ENCODE data around the gene TRIM4.
"Not testable (repeated sequence)": the region's sequence is repeated elsewhere in the genome, so short reads cannot be mapped to it uniquely, and the experiment has no call there.

The TRIM4 gene, protein sequence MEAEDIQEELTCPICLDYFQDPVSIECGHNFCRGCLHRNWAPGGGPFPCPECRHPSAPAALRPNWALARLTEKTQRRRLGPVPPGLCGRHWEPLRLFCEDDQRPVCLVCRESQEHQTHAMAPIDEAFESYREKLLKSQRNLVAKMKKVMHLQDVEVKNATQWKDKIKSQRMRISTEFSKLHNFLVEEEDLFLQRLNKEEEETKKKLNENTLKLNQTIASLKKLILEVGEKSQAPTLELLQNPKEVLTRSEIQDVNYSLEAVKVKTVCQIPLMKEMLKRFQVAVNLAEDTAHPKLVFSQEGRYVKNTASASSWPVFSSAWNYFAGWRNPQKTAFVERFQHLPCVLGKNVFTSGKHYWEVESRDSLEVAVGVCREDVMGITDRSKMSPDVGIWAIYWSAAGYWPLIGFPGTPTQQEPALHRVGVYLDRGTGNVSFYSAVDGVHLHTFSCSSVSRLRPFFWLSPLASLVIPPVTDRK

DNA sequence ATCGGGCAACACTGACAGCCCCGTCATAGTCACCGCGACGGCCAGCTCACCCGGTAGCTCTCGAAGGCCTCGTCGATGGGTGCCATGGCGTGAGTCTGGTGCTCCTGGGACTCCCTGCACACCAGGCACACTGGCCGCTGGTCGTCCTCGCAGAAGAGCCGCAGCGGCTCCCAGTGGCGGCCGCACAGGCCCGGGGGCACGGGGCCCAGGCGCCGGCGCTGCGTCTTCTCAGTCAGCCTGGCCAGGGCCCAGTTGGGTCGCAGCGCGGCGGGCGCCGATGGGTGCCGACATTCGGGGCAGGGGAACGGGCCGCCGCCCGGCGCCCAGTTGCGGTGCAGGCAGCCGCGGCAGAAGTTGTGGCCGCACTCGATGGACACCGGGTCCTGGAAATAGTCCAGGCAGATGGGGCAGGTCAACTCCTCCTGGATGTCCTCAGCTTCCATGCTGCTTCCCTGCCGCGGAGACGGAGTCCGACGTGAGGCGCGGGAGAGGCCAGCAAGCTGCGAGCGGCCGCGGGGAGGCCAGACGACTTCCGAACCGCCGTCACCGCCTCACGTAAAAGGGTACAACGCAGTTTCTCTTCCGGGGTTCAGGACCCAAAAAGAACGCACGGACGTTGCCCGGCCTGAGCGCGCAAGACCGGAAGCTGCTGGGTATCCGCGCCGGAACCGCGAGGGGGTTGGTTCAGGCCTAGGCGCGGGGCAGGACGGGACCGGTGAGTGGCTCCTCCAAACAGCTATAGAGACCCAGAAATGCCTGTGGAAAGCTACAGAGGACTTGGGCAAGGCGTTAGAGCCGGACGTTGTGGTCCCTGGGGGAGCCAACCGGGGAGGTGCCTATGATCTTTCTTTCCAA, at the start of gene TRIM4:
Gene TRIM4 (minus strand): TSS at position 572 of the 855 bp plus-strand sequence. CDS start 129 bp downstream, at position 443.
- peak; percentile 92 to 93 for DNase-seq

DNA sequence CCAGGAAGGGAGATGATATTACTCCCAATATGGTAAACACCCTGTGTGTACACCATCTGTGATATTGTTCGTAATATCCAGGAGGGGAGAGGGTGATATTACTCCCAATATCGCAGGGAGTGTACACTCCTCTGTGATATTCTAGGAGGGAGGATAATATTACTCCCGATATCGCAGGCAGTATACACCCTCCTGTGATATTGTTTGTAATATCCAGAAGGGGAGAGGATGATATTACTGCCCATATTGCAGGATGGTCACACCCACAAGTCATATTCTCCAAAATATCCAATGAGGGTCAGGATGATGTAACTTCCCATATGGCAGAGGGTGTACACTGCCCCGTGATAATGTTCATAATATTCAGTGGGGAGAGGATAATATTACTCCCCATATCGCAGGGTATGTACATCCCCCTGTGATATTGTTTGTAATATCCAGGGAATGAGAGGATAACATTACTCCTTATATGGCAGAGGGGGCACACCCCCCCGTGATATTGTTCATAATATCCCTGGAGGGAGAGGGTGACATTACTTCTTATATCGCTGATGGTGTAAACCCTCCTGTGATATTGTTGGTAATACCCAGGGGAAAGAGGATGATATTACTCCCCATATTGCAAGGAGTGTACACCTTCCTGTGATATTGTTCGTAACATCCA, 39.4 kb upstream of the TRIM4 start:
- no peak for DNase-seq
- TF ChIP-seq GATA1 (IDR thresholded peaks at IDR 0.05; ENCODE audit: low read depth, low read length): no peak
- TF ChIP-seq POLR2A (IDR thresholded peaks at IDR 0.05; ENCODE audit: low read length): no peak

More for the DNA sequence above, at the start of gene TRIM4:
- TF ChIP-seq GATA1 (IDR thresholded peaks at IDR 0.05; ENCODE audit: low read depth, low read length) (no peak), POLR2A (IDR thresholded peaks at IDR 0.05; ENCODE audit: low read length) (peak; percentile 96)

GRCh38 chr7:99955247-99955646, 35.9 kb upstream of the TRIM4 start:
- TF ChIP-seq GATA1 (IDR thresholded peaks at IDR 0.05; ENCODE audit: low read depth, low read length) (no peak), POLR2A (IDR thresholded peaks at IDR 0.05; ENCODE audit: low read length) (no peak)
- no peak for DNase-seq

DNA sequence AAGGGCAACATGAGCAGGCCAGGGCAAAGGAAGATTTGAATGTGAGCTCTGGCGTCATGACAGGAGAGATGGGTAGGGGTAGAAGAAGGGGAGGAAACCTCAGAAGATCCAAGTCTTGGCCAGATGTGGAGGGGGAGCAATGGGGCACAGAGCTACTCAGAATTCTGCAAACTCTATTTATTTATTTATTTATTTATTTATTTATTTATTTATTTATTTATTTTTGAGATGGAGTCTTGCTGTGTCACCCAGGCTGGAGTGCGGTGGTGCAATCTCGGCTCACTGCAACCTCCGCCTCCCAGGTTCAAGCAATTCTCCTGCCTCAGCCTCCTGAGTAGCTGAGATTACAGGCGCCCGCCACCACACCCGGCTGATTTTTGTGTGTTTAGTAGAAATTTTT, 35.3 kb upstream of the TRIM4 start:
- DNase-seq: not testable (repeated sequence)

GRCh38 chr7:99953649-99954048, 34.3 kb upstream of the TRIM4 start:
- TF ChIP-seq GATA1 (IDR thresholded peaks at IDR 0.05; ENCODE audit: low read depth, low read length): no peak
- TF ChIP-seq POLR2A (IDR thresholded peaks at IDR 0.05; ENCODE audit: low read length): no peak
- no peak for DNase-seq

GRCh38 chr7:99952649-99953048, 33.3 kb upstream of the TRIM4 start:
- not testable (repeated sequence) for DNase-seq

- not testable (repeated sequence) for DNase-seq
These were observed 31.5 kb upstream of the TRIM4 start for GRCh38 chr7:99950819-99951218.

DNA sequence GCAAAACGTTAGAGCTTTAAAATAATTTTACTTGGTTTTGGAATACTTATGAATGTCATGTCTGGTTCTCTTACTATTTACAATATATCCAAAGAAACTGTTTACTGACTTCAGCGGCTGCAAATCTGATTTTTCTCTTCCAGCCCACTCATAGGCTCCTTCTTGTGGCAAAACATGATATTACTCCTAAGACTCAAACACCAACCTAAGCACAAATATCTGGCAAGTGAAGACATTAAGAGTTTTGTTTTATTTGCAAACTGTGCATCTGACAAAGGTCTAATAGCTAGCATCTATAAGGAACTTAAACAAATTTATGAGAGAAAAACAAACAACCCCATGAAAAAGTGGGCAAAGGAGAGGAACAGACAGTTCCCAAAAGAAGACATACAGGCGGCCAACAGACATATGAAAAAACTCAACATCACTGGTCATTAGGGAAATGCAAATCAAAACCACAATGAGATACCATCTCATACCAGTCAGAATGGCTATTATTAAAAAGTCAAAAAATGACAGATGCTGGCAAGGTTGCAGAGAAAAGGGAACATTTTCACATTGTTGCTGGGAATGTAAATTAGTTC, 30.4 kb upstream of the TRIM4 start:
- TF ChIP-seq GATA1 (IDR thresholded peaks at IDR 0.05; ENCODE audit: low read depth, low read length): no peak
- no peak for TF ChIP-seq POLR2A (IDR thresholded peaks at IDR 0.05; ENCODE audit: low read length)
- DNase-seq: peak in 1 of 2 experiments; percentile 29

GRCh38 chr7:99947608-99948007, 28.3 kb upstream of the TRIM4 start:
- DNase-seq: no peak
- TF ChIP-seq POLR2A (IDR thresholded peaks at IDR 0.05; ENCODE audit: low read length) (no peak), GATA1 (IDR thresholded peaks at IDR 0.05; ENCODE audit: low read depth, low read length) (no peak)

DNA sequence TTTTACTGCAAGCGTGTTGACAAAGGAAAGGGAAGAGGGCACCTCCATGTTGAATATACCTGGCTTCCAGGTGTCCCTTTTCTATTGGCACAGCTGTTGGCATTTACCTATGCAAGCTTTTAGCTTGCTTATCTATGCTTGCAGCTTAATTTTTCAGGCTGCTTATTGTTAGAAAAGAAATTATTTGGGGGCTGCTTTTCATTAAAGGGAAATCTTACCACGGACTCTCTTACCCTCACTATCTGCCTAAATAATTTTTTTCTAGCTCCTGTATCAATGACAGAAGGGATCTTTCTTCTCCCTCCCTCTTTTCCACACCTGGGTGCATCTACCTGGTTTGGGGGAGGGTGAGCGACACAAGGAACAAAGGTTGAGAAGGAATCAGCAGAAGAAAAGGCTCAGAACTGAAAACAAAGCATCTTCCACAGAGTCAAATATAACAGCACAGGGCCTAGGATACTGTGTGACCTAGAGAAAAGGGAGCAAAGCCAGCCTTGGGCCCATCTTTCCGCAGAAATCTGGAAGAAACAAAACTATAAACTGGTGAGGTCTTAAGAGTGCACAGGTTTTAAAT, 25.3 kb upstream of the TRIM4 start:
- no peak for DNase-seq
- TF ChIP-seq GATA1 (IDR thresholded peaks at IDR 0.05; ENCODE audit: low read depth, low read length) (no peak), POLR2A (IDR thresholded peaks at IDR 0.05; ENCODE audit: low read length) (no peak)

- no peak for DNase-seq
- TF ChIP-seq POLR2A (IDR thresholded peaks at IDR 0.05; ENCODE audit: low read length) (no peak), GATA1 (IDR thresholded peaks at IDR 0.05; ENCODE audit: low read depth, low read length) (no peak)
These were observed 24.5 kb upstream of the TRIM4 start for GRCh38 chr7:99943641-99944496.

DNA sequence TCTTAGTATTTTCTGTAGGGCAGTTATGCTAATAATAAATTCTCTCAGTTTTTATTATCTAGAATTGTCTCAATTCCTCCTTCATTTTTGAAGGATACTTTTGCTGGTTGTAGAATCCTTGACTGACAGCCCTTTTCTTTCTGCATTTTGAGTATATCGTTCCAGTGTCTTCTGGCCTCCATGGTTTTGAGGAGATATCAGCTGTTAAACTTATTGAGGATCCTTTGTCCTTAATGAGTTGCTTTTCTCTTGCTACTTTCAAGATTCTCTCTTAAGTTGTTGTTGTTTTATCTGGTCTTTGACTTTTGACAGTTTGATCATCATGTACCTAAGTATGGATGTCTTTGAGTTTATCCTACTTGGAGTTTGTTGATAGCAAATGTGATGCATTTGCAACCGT, 19.0 kb upstream of the TRIM4 start:
- TF ChIP-seq GATA1 (IDR thresholded peaks at IDR 0.05; ENCODE audit: low read depth, low read length) (no peak), POLR2A (IDR thresholded peaks at IDR 0.05; ENCODE audit: low read length) (no peak)
- no peak for DNase-seq

- DNase-seq: peak; percentile 59 to 64
These were observed 15.7 kb upstream of the TRIM4 start for GRCh38 chr7:99935009-99935408.

All from erythroblast (primary cell).